Coronary artery (tissue), 2 donors: ENCODE results near the gene MGMT.

Experiments used
- DNase-seq: peaks from one replicate; pipeline ENCODE4 v3.0.0-alpha.2; 2017; ENCODE audit warnings: low spot score
- H3K27ac ChIP-seq, 2 donors: fragments of 200-600 bp; sonication (generic); one replicate each; pipeline ENCODE4 v1.5.1; 2016 to 2019
- H3K4me3 ChIP-seq: fragments of 200-600 bp; sonication (generic); 2 replicates; pipeline ENCODE4 v1.5.1; 2016; ENCODE audit warnings: mild to moderate bottlenecking, moderate library complexity
- CTCF ChIP-seq: fragments of 200-600 bp; sonication (generic); IDR thresholded peaks from one replicate; pipeline ENCODE4 v1.5.1; 2019; ENCODE audit warnings: antibody characterized with exemption

Gene MGMT

DNA sequence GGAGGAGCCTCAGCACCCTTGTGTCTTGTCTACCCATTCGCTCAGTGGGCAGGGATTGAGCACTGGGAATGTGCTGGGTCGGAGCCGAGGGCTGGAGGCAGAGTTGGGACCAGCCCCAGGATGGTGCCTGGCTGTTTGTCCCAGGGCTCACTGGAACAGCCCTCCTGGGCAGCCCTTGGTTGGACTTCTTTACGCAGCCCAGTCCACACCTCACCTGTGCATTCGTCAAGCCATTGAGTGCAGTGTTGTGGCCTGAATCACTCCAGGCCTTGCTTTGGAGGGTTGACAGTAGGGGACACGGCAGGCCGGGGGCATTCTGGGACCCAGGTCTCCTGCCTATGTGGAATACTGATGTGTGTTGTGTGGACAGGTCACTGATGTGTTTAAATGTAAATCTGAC lies 229.6 kb downstream of the MGMT start:
- peak; percentile 29 for DNase-seq
- H3K27ac ChIP-seq = no peak overlapping the region
- no peak overlapping the region for H3K4me3 ChIP-seq
- TF ChIP-seq CTCF = no peak

- Histone ChIP-seq H3K27ac (no peak overlapping the region), H3K4me3 (no peak overlapping the region)
- DNase-seq = peak; percentile 28
- no peak for TF ChIP-seq CTCF
Observed at GRCh38 chr10:129697463-129698247, 230.6 kb downstream of the MGMT start.

DNA sequence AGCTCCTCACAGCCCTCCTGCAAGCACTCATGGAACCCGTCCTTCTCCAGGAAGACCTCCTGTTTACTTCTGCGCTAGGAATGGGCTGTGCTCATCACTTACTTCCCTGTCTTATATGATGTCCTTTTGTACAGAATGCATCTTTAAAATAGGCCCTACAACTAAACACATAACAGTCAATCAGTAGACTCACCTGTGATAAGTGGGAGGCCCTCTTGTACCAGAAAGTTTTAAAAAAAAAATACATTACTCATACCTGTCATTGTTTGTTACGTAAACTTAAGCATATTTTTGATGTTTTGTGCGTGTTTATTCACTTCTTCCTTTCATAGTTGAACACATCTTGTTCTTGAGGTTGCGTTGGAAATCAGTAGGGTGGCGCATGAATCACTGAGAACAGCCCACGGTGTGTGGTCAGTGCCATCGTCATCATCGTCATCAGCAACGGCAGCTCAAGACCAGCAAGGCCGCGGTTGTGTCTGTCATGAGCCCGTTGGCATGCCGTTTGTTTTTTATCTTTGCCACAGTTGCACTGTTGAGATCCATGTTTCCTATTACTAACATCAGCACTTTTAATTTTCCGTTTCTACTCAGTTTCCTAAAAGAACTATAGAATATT lies 232.8 kb downstream of the MGMT start:
- DNase-seq = no peak
- no peak overlapping the region for H3K4me3 ChIP-seq
- H3K27ac ChIP-seq = no peak overlapping the region
- no peak for TF ChIP-seq CTCF

GRCh38 chr10:129702605-129703004 lies 235.6 kb downstream of the MGMT start:
- H3K4me3 ChIP-seq = no peak overlapping the region
- TF ChIP-seq CTCF = no peak
- no peak for DNase-seq
- no peak overlapping the region for H3K27ac ChIP-seq

DNA sequence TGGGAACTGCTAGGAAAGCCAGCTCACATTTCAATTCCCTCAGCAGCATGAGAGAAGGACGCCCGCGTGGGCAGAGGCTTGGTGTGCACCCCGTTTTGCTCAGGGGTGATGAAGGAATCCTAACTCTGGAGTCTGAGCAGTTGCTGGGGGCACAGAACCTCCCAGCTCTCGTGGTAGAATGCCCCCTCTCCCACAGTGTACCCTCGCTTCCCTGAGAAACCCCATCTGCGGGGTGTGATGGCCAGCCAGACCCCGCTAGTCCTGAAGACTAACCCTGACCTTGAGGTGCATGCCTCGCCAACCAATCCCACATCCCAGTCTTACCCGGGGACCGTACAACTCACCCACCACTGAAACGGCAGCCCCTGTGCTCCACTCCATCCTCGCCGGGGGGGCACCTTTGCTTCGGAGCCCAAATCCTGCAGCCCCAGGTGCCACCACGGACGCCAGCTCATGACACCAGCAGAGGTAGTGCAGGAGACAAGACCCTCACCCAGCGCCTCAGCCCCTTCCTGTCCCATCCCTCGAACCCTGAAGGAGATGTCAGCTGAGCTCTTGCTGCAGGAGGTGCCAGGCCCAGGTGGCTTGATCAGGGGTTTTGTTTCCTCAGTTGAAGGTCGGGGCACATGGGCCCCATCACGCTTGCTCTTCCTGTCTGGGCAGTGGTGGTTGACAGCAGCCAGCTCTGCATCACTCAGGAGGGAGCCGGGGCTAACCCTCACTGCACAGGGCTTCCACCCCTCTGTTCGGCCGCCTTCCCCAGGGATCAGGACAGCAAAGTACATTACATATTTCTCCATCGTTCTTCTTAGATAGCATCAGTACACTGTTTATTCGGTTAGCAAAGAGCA lies 236.5 kb downstream of the MGMT start:
- no peak overlapping the region for H3K27ac ChIP-seq
- DNase-seq = no peak
- no peak for TF ChIP-seq CTCF
- no peak overlapping the region for H3K4me3 ChIP-seq

- Histone ChIP-seq H3K4me3 (no peak overlapping the region), H3K27ac (no peak overlapping the region)
- TF ChIP-seq CTCF = no peak
- DNase-seq = no peak
Observed at GRCh38 chr10:129704225-129704624, 237.2 kb downstream of the MGMT start.
